NCI-H2196 treated with DMSO at 0.1 percent for 48 hours (cell line): ENCODE data around the gene ATPAF1.

ENCODE experiments used
- DNase-seq: peaks from one replicate; lab custom pipeline; 2025; ENCODE audit not compliant: unreplicated experiment; lab: John Stamatoyannopoulos, UW

ATPAF1 gene

GRCh38 chr1:46594063-46594462, 74.1 kb downstream of the ATPAF1 start:
- DNase-seq: no peak

DNA sequence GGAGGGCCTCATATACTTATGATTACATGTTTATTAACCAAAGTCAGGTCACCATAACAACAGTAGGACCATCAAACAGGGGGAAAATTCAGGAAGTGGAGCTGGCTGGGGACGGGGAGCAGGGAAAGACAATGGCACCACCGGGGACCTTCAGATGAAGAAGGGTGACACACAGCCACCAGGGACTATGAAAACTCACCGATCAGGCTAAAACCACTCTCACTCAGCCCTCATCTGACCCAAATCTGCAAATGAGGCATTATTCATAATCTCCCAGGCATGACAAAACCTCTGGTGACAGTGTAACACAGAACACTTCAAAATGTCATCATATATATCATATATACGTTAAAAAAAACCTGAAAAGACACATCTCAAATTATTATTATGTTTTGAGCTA, 75.3 kb downstream of the ATPAF1 start:
- DNase-seq: no peak

DNA sequence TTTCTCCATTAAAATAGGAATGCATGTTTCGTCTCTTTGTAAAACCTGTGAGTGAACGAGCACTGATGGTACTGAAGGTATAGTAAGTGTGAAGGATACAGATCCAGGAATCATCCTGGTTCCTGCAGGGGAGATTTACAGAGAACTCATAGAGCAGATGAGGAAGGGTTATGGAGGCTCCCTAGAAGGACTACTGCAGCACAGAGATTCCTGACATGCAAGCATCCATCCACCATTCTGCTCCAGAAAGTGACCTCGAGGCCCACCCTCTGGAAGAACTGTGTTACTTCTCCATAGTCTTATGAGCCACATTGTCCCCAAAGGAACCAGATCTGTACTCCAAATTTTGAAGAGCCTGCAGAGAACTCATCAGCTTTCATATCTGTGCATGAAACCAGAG, 78.6 kb downstream of the ATPAF1 start:
- no peak for DNase-seq

GRCh38 chr1:46587069-46587468, 81.1 kb downstream of the ATPAF1 start:
- DNase-seq: no peak

DNA sequence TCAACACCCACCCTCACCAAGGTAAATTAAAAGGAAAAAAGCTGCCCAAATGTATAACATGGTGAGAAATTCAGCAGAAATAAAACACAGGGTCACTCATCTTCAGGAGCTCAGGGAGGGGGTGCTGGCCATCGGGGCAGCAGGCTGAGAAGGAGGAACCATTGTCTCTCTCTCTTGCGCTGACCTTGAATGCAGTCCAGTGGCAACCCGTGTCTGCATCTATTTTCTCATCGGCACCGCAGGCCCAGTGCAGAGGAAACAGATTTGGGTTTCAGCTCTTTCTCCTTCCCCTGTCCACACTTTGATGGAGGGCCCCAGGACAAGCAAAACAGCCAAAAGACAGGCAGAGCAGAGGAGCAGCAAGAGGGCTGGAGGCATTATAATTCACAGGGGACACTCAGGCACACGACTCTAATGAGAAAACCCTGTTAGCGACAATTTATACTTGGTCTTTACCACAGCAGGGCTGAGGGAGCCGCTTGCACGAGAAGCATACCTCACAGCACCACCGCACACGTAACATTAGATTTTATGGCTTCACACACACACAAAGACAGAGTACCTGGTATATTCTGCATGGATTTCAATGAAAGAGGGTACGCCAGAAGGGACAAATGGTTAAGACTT, 82.7 kb downstream of the ATPAF1 start:
- no peak for DNase-seq

DNA sequence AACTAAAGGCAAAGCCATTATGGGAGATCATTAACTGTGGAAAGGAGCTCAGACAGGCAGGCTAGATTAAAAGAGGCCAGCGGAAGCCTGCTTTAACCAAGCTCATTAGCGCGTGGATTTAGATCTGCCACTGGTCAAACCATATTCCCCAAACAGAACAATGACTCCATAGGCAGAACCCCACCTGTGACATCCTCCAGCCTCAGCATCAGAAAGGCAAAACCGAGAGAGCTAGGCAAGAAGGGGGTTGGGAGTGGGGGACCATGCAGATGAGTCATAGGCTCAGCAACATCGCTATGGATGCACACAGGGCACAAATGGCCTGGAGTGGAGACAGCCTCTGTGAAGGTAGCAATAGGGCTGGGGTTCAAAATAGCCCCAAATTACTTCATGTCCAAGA, 84.7 kb downstream of the ATPAF1 start:
- no peak for DNase-seq

- DNase-seq: no peak
Measured at GRCh38 chr1:46582972-46583371, 85.2 kb downstream of the ATPAF1 start.
